IMR-90 (cell line): Measurements from ENCODE around the gene ERG28. TPM values are rescaled to one million over a fixed set of nuclear protein-coding genes. Genes with fewer than 3 reads are reported as not detected.

Experiments used
- ATAC-seq: fragments of 200-7000 bp; cut with Tn5 transposase; 2 replicates; pipeline ENCODE4 v1.9.1; 2020; ENCODE audit warnings: low read depth, mild to moderate bottlenecking, moderate library complexity
- BruUV-seq: library from RNA; stranded (reverse); fragments of 400-500 nt; replicated peaks from 2 replicates; lab custom pipeline; 2021; lab: Mats Ljungman, UMichigan
- CTCF ChIA-PET: fragments of 300-600 bp; formaldehyde crosslinking; extraction: SDS; loops from one replicate; lab custom pipeline; 2021; ENCODE audit warnings: antibody characterized with exemption; lab: Yijun Ruan, JAX
- POLR2A ChIA-PET: fragments of 300-600 bp; sonication (Branson Sonifier 250); formaldehyde crosslinking; loops from one replicate; lab custom pipeline; 2022; ENCODE audit warnings: antibody characterized with exemption; ENCODE audit not compliant: unreplicated experiment; lab: Charles Lee
- DNase-seq: peaks from one replicate; pipeline ENCODE4 v3.0.0; 2013
- H2AFZ ChIP-seq: replicated peaks from 2 replicates; pipeline ENCODE3; 2013; ENCODE audit warnings: low read length, mild to moderate bottlenecking; ENCODE audit not compliant: poor library complexity
- H2AK5ac ChIP-seq: 2 replicates; pipeline ENCODE4 v1.6.1; 2013; ENCODE audit warnings: low read depth, low read length, inconsistent platforms
- H2AK9ac ChIP-seq: replicated peaks from 2 replicates; pipeline ENCODE3; 2013; ENCODE audit warnings: mild to moderate bottlenecking, low read depth, low read length, moderate library complexity; ENCODE audit not compliant: poor library complexity
- H2BK120ac ChIP-seq: 2 replicates; pipeline ENCODE4 v1.6.1; 2013; ENCODE audit warnings: low read depth, low read length, inconsistent platforms
- H2BK15ac ChIP-seq: 3 replicates; pipeline ENCODE4 v1.6.1; 2013; ENCODE audit warnings: low read depth, low read length, inconsistent platforms
- H2BK20ac ChIP-seq: 2 replicates; pipeline ENCODE4 v1.6.1; 2013; ENCODE audit warnings: low read depth, mild to moderate bottlenecking, inconsistent platforms, low read length, moderate library complexity
- H2BK5ac ChIP-seq: 2 replicates; pipeline ENCODE4 v1.6.1; 2013; ENCODE audit warnings: mild to moderate bottlenecking, low read depth, low read length, inconsistent platforms; ENCODE audit not compliant: poor library complexity, severe bottlenecking
- H3K14ac ChIP-seq: replicated peaks from 2 replicates; pipeline ENCODE4 v1.6.1; 2013; ENCODE audit warnings: low read depth, low read length, inconsistent platforms
- H3K18ac ChIP-seq: 2 replicates; pipeline ENCODE4 v1.6.1; 2013; ENCODE audit warnings: low read depth, low read length, control low read depth
- H3K23ac ChIP-seq: 2 replicates; pipeline ENCODE4 v1.6.1; 2013; ENCODE audit warnings: low read depth, low read length, inconsistent platforms
- H3K27ac ChIP-seq: 2 replicates; pipeline ENCODE4 v1.5.1; 2013; ENCODE audit warnings: mild to moderate bottlenecking, control low read depth, low read length; ENCODE audit not compliant: insufficient read depth
- H3K27me3 ChIP-seq: 2 replicates; pipeline ENCODE4 v1.6.1; 2013; ENCODE audit warnings: low read length; ENCODE audit not compliant: control insufficient read depth, insufficient read depth
- H3K36me3 ChIP-seq: 2 replicates; pipeline ENCODE4 v1.6.1; 2013; ENCODE audit warnings: low read length, mixed read lengths; ENCODE audit not compliant: control insufficient read depth, insufficient read depth
- H3K4ac ChIP-seq: 2 replicates; pipeline ENCODE4 v1.6.1; 2013; ENCODE audit warnings: low read depth, low read length, inconsistent platforms
- H3K4me1 ChIP-seq: 2 replicates; pipeline ENCODE4 v1.6.1; 2013; ENCODE audit warnings: low read length, mixed read lengths; ENCODE audit not compliant: control insufficient read depth, insufficient read depth
- H3K4me2 ChIP-seq: 2 replicates; pipeline ENCODE4 v1.6.1; 2013; ENCODE audit warnings: low read depth, mild to moderate bottlenecking, control low read depth, low read length, moderate library complexity
- H3K4me3 ChIP-seq: 2 replicates; pipeline ENCODE4 v1.5.1; 2013; ENCODE audit warnings: low read depth, mild to moderate bottlenecking, control low read depth, low read length, moderate library complexity; ENCODE audit not compliant: insufficient read depth
- H3K56ac ChIP-seq: 2 replicates; pipeline ENCODE4 v1.6.1; 2013; ENCODE audit warnings: low read length, inconsistent platforms; ENCODE audit not compliant: insufficient read depth; ENCODE audit errors: extremely low read depth
- H3K79me1 ChIP-seq, 2 experiments: 2 replicates each; pipeline ENCODE4 v1.6.1; 2013; ENCODE audit warnings: low read length in 2 of 2, inconsistent platforms in 1 of 2, low read depth in 1 of 2
- H3K9ac ChIP-seq: 2 replicates; pipeline ENCODE4 v1.6.1; 2013; ENCODE audit warnings: low read depth, low read length, control low read depth
- H3K9me1 ChIP-seq: 2 replicates; pipeline ENCODE4 v1.6.1; 2013; ENCODE audit warnings: low read length, inconsistent platforms; ENCODE audit not compliant: insufficient read depth
- H3K9me3 ChIP-seq: 2 replicates; pipeline ENCODE4 v1.6.1; 2013; ENCODE audit warnings: low read length; ENCODE audit not compliant: control insufficient read depth, insufficient read depth
- H4K20me1 ChIP-seq: 2 replicates; pipeline ENCODE4 v1.6.1; 2013; ENCODE audit warnings: low read length, inconsistent platforms; ENCODE audit not compliant: insufficient read depth
- H4K5ac ChIP-seq: 2 replicates; pipeline ENCODE4 v1.6.1; 2013; ENCODE audit warnings: mild to moderate bottlenecking, low read depth, low read length, control low read depth
- H4K8ac ChIP-seq, 2 experiments: 2 replicates each; pipeline ENCODE4 v1.6.1; 2013; ENCODE audit warnings: low read depth in 2 of 2, low read length in 2 of 2, control low read depth in 1 of 2, inconsistent platforms in 1 of 2
- H4K91ac ChIP-seq: 2 replicates; pipeline ENCODE4 v1.6.1; 2013; ENCODE audit warnings: low read depth, low read length, inconsistent platforms; ENCODE audit not compliant: insufficient read depth
- CTCF ChIP-seq: conservative IDR thresholded peaks from 2 replicates; pipeline ENCODE4 v1.5.1; 2012; ENCODE audit warnings: mild to moderate bottlenecking, low read depth, low read length, improper control_type of control experiment
- MAFK ChIP-seq: IDR thresholded peaks from 2 replicates; pipeline ENCODE4 v1.6.1; 2012; ENCODE audit warnings: low read depth, low read length, improper control_type of control experiment
- MAZ ChIP-seq: IDR thresholded peaks from 2 replicates; pipeline ENCODE4 v1.6.1; 2012; ENCODE audit warnings: low read depth, mild to moderate bottlenecking, low read length, improper control_type of control experiment, moderate library complexity, borderline replicate concordance
- RFX5 ChIP-seq: IDR thresholded peaks from 2 replicates; pipeline ENCODE4 v1.8.0; 2012; ENCODE audit warnings: low read depth, mild to moderate bottlenecking, low read length, moderate library complexity
- WGBS, 2 experiments: methylation state at CpG; one replicate each; pipeline versions ENCODE4 v1.1.5 to v1.1.7; 2013; ENCODE audit warnings: missing lambda C conversion rate in 2 of 2; ENCODE audit not compliant: insufficient read length in 1 of 2; ENCODE audit errors: extremely low coverage in 2 of 2; 5-methylcytosine and 5-hydroxymethylcytosine counted together
- dilution Hi-C: fragments of 300-500 bp; cut with HindIII; formaldehyde crosslinking; loops from one replicate; pipeline ENCODE4 v1.14.3; 2018; ENCODE audit warnings: low sequenced_read_pairs; ENCODE audit not compliant: unreplicated experiment
- in situ Hi-C: fragments of 300-500 bp; cut with MboI; formaldehyde crosslinking; loops from 3 replicates; pipeline ENCODE4 v1.14.3; 2019; ENCODE audit warnings: low sequenced_read_pairs, inconsistent platforms, mixed read lengths
- intact Hi-C: fragments of 100-400 bp; cut with micrococcal nuclease; formaldehyde crosslinking; loops from 2 replicates; pipeline ENCODE4 v1.10.0; 2022
- polyA plus RNA-seq, 3 experiments: library from polyadenylated mRNA; depleted of rRNA; stranded (reverse); fragments of >200 nt; gene quantifications; 2 replicates each; pipeline ENCODE4 v1.2.3, GENCODE V29; 2012; ENCODE audit warnings: low replicate concordance in 1 of 3
- total RNA-seq: library from RNA; depleted of rRNA; stranded (reverse); fragments of >200 nt; gene quantifications from 2 replicates; pipeline ENCODE4 v1.2.3, GENCODE V29; 2012

The ERG28 gene
- total and polyA plus RNA-seq, 2 of the 4 experiments (the other 2 are of a cell fraction), result 0.90 to 15.4 TPM

GRCh38 chr14:75699331-75699730 is 38.7 kb upstream of the ERG28 start:
- no peak overlapping the region for H3K18ac ChIP-seq
- H3K4me1 ChIP-seq, result peaks cover 2% of the 10 kb centered on the region; the same call in 1 of the 2 replicates
- H3K4me2 ChIP-seq, result no peak overlapping the region
- no peaks in the 10 kb centered on the region for H4K20me1 ChIP-seq
- H3K9ac ChIP-seq, result no peak overlapping the region
- H4K5ac ChIP-seq, result no peak overlapping the region
- ATAC-seq, result no peak
- DNase-seq, result no peak
- H3K27ac ChIP-seq, result no peak overlapping the region
- no peaks in the 10 kb centered on the region for H3K27me3 ChIP-seq
- no TSS peak for BruUV-seq
- H3K4ac ChIP-seq, result no peak overlapping the region
- CTCF ChIA-PET, result no interaction called here
- H4K91ac ChIP-seq, result no peak overlapping the region
- no peak overlapping the region for H2BK5ac ChIP-seq
- no peak overlapping the region for H3K14ac ChIP-seq
- H2BK15ac ChIP-seq, result no peak overlapping the region
- H3K9me1 ChIP-seq, result no peaks in the 10 kb centered on the region
- no peak overlapping the region for H3K23ac ChIP-seq
- H3K36me3 ChIP-seq, result peaks cover 10% of the 10 kb centered on the region
- H4K8ac ChIP-seq, result no peak overlapping the region
- intact Hi-C loops, result no loop called here
- H3K4me3 ChIP-seq, result no peak overlapping the region
- H2AFZ ChIP-seq, result no peak overlapping the region
- no peak overlapping the region for H2AK9ac ChIP-seq
- no peak overlapping the region for H2BK120ac ChIP-seq
- WGBS, 2 experiments, result 100% methylated on average over 1 of the region's 3 CpGs; no CpG with 5 or more reads in 1 of the 2 experiments
- no peaks in the 10 kb centered on the region for H3K79me1 ChIP-seq
- no peak overlapping the region for H2BK20ac ChIP-seq
- H2AK5ac ChIP-seq, result no peak overlapping the region
- in situ Hi-C loops, result no loop called here
- no peak for TF ChIP-seq MAZ
- no peak for TF ChIP-seq RFX5
- peak; percentile 51 for TF ChIP-seq MAFK
- no peak for TF ChIP-seq CTCF
- POLR2A ChIA-PET, result no interaction called here
- no peak overlapping the region for H3K56ac ChIP-seq
- H3K9me3 ChIP-seq, result no peaks in the 10 kb centered on the region
- dilution Hi-C loops, result no loop called here
